Stimulated activated CD4-positive, alpha-beta T cell treated with anti-CD3 and anti-CD28 coated beads, Interleukin-1b, Interleukin-23, amount 100 ng/mL, for 48 hours (primary cell): ENCODE data around the gene FILIP1L.

Source experiments
- DNase-seq: peaks from one replicate; pipeline ENCODE4 v3.0.0-alpha.2; 2020

FILIP1L gene

DNA sequence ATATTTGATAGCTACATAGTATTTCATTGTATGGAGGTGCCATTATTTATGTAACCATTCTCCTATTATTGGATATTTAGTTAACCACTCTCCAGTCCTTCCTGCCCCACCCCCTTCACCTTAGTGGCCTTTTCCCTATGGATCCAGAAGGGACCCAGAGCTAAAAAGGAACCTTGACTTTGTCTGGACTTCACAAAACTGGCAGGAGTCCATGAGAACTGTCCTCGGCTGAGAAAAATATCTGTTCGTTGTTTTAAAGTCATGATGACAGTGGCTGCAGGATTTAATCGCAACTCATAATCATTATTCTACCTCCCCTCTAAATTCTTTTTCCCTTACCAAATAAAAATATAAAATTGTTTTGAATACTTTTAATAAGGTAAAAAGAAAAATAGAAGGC, 166.9 kb downstream of the FILIP1L start:
- no peak for DNase-seq

DNA sequence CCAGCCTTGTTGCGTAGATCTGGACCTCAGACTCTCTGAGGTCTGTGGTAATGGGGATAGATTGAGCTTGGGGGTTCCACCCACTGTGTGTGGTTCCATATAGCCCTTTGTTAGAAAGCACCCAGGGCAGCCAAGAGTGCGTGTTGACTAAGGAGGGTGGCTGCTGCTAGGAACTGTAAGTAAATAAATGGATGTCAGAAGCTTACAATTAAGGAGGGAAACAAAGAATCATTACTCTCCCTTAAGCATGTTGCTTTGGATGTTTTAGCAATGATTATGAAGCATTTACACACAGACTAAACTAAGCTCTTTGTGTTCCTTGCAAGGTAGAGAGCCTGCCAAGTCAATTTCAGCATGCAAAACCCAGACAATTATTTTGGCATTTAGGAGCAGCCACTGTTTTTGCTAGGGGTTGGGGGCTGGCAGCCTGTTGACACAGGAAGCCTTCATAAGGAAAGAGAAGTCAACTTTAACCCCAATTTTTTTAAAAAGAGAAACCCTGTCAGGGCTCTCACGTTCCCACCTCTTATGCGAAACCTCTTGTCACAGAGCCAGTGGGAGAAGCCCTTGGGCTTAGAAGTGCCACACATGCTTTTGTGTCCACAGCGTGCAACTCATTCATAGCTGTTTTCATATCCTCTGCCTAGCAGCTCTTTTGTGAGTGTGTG, 168.8 kb downstream of the FILIP1L start:
- DNase-seq = no peak

GRCh38 chr3:99943931-99944761, 170.2 kb downstream of the FILIP1L start:
- no peak for DNase-seq

GRCh38 chr3:99941211-99941610, 173.1 kb downstream of the FILIP1L start:
- no peak for DNase-seq

DNA sequence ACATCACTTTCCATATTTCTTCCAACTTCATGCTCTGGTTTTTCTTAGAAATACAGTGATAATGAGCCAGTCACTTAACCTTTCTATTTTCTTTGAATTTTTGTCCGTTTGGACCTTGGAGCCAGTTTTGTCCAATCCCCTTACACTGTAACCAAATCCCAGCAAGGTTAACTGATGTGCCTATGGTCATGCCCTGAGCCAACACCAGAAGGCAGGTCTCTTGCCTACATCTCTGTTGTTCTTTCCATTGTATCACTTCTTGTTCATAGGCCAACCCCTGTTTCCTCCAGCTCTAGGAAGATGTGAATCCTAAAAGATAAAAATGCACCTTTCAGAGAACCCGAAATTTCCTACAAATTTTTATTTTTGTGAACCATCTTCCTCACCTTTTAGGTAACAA, 174.0 kb downstream of the FILIP1L start:
- DNase-seq = no peak

GRCh38 chr3:99939876-99940275, 174.4 kb downstream of the FILIP1L start:
- no peak for DNase-seq

GRCh38 chr3:99938270-99938911, 175.9 kb downstream of the FILIP1L start:
- no peak for DNase-seq

DNA sequence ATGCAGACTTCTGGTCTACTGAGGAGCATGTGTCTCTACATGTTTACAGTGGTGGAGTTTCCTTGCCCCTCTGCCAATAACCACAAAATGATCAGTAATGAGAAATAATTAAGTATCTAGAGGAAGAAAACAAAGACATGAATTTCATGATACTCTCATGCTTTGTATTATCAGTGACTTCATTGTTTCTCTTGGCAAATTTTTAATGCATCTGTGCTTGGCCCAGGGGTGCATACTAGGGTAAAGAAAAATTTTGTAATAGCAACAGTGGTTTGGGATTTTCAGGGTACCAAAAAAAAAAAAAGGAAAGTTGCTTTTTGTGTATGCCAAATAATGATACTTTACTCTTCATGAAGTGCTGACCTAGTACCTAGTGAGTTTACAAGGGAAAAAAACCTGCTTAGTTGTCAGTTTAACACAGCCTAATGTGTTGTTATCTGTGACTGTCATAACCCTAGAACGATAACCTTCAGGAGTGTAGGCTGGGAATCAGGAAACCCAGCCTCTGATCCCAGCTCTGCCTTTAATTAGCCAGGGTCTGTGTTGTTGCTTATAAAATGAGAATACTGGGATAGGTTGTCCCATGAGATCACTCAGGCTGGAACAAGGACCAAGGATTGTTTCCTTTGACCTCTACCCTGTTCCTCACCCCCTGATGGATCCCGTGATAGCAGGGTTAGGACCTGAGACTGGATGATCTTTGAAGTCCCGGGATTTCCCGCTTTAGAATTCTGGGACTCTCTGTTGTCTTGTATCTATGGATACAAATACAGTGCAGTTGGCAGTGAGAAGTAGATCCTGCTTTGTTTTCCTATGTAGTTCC, 179.1 kb downstream of the FILIP1L start:
- DNase-seq = no peak

DNA sequence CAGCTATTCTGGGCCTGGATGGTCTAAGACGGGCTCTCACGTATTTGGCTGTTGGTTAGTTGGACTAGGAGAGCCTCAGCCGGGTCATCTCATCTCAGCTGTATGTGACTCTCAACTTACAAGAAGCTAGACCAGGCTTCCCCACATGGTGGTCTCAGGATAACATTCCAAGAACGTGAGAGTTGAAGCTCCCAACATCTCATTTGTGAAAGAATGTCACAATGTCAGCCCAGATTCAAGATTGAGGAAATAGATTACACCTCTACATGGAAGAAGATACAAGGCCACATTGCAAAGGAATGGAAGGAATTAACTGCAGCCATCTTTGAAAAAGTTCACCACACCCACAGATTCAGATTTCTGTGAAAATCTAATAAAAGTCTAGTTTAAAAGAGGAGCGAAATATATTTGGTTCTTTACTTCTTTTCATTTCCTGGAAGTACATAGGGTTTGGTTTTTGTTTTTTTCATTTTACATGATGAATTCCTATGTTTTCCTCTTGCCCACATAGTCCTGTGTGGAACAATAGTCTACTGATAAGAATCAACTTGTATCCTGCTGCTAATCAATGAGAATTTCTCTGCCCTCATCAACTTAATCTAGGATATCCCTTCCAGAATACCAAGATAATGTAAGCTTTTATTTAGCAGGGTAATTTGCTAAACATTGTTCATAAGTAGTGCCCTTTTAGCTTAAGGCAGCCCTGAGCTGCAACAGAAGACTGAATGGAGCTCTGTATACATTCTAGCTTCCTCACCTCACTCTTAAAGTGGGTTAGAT, 180.1 kb downstream of the FILIP1L start:
- DNase-seq = no peak

- no peak for DNase-seq
Measured at GRCh38 chr3:99931059-99931458, 183.2 kb downstream of the FILIP1L start.

DNA sequence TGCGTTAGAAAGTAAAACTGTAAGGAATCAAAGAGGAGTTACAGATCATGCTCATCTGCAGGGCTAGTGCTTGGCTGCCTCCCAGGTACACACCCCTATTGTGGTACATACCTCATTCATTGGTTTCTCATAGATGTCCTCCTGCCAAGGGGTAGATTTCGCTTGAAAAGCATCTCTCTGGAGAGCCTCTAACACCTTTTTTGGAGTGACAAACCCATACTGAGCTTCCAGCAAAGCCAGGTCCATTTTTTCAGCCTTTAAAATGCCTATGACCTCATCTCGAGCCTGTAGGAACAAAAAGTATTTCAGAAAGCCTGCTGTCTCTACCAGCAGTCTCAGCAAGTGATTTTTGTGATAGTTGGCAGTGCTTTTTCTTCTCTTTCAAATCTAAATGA, 184.6 kb downstream of the FILIP1L start:
- no peak for DNase-seq

- no peak for DNase-seq
Measured at GRCh38 chr3:99928771-99929744, 185.2 kb downstream of the FILIP1L start.

GRCh38 chr3:99927671-99928457, 186.4 kb downstream of the FILIP1L start:
- DNase-seq = no peak

- no peak for DNase-seq
Measured at GRCh38 chr3:99925584-99926230, 188.6 kb downstream of the FILIP1L start.

- DNase-seq = no peak
Measured at GRCh38 chr3:99923873-99924272, 190.4 kb downstream of the FILIP1L start.

DNA sequence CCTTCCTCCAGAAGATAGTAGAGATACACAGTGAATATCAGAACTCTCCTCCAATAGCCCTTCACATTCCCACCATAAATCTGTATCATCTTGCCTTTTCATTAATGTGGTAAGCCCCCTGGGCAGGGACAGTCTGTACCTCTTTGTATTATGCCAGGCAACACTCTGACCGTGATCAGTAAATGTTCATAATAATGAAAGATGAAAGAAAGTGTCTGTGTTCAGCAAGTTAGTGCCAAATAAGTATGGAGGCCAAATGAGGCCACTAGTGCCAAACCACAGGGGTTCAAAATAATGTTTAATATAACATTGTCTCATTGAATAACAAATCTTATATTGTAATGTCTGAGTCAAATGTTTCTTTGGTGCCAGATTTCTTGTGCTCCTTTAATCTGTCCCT, 192.3 kb downstream of the FILIP1L start:
- no peak for DNase-seq

DNA sequence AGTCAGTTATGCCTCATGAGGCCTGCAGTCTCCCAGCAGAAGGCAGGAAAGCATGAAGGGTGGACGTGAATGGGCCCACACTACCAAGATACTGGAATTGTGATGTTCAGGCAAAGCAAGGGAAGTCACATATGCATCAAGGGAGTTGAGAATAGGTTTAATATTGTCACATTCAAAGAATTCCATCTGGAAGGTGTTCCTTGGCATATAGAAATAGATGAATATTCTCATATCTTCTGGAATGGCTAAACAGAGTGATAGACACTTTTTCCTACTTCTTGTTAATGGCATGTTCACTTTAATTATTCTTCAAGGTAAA, 193.0 kb downstream of the FILIP1L start:
- DNase-seq = no peak

DNA sequence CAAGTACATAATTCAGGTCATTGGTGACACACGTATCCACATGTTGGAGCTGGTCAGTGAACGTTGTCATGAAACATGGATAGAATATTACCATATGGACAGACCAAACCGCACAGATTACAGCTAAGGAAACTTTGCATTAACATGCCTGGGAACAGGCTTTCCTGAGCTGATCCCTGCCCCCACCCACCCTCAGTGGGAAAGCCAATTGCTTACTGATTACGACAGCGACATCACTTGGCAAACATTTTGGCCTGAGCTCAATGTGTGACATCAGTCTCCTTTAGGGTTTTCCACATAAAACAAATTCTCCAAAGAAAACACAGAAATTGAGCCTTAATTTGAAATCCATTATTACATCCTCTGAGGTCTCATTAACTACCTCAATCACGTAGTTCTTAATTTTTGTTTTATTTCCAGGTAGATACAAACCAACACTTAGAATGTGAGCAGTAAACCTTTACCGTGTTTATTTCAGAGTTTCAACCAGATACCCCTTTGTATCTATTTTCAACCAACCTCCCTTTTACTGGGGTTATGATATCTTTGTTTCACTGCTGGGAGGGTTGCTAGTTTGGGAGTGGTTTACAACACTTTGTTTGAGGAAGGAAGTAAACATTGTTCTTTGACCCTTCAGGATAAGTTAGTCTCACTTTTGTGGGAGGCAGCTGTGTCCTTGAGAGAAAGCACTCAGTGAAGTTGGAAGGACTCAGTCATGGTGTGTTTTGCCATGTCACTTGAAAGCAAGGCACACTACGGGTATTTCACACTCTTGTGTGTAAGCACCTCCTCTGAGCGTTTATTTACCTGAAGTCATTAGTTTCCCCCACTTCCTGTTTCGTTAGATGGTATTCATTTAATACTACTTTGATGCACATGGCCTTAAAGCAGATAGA, 193.6 kb downstream of the FILIP1L start:
- no peak for DNase-seq

GRCh38 chr3:99919694-99920093, 194.6 kb downstream of the FILIP1L start:
- DNase-seq = no peak
